GM19043 (cell line): ENCODE measurements around the gene SLFN13.
"Not testable (repeated sequence)": the region's sequence is repeated elsewhere in the genome, so short reads cannot be mapped to it uniquely, and the experiment has no call there.

Experiments
- ATAC-seq: cut with Tn5 transposase; IDR thresholded peaks from one replicate; pipeline ENCODE4 v1.9.1; 2021; ENCODE audit warnings: low read depth; ENCODE audit not compliant: unreplicated experiment

Gene SLFN13

GRCh38 chr17:35433075-35433894 is 15.3 kb downstream of the SLFN13 start:
- peak; percentile 34 for ATAC-seq

GRCh38 chr17:35432176-35433074 is 16.1 kb downstream of the SLFN13 start, which contains the start of gene SLFN12:
SLFN12 (minus strand) TSS chr17:35432500; CDS start chr17:35423028, 9,472 bp downstream.
- ATAC-seq = peak; percentile 79

GRCh38 chr17:35429702-35430101 is 18.9 kb downstream of the SLFN13 start:
- ATAC-seq = no peak

DNA sequence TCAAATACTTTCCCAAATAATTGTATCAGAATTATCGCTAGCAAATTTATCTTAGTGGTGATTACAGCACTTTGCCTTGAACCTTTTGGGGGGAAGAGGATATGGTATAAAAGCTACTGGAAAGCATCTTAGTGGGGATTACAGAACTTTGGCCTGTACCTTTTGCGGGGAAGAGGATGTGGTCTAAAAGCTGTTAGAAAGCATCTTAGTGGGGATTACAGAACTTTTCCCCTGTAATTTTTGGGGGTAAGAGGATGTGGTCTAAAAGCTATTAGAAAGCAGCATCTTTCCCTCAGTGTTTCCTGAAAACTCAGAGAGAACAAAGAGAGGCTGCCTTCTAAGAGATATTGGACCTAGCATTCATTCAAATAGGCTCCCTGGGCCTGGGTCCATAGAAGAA is 20.3 kb downstream of the SLFN13 start:
- ATAC-seq = no peak

GRCh38 chr17:35423761-35424160 is 24.8 kb downstream of the SLFN13 start:
- no peak for ATAC-seq

DNA sequence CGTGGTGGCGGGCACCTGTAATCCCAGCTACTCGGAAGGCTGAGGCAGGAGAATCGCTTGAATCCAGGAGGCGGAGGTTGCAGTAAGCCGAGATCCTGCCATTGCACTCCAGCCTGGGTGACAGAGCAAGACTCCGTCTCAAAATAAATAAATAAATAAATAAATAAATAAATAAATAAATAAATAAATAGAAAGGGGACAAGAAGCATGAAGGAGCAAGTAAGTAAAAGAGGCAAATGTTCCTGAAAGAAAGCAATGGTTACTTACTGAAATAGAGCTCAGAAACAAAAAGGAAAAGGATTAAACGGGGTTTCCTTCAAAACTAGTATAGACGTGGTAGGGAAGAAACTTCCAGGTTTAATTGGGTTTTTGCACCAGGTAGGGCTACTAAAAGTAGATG is 27.5 kb downstream of the SLFN13 start:
- not testable (repeated sequence) for ATAC-seq

- no peak for ATAC-seq
Measured at GRCh38 chr17:35416659-35417058, 31.9 kb downstream of the SLFN13 start.

GRCh38 chr17:35414707-35415106 is 33.9 kb downstream of the SLFN13 start:
- ATAC-seq = not testable (repeated sequence)

DNA sequence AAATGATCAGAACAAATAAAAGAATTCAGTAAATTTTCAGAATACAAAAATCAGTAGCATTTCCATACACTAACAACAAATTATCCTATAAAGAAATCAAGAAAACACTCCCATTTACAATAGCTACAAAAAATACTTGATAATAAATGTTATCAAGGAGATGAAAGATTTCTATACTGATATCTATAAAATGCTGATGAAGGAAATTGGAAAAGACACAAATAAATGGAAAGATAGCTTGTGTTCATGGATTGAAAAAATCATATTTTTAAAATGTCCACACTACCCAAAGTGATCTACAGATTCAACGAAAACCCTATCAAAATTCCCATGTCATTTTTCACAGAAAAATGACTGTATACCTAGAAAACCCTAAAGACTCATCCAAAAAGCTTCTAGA is 34.3 kb downstream of the SLFN13 start:
- ATAC-seq = no peak

- no peak for ATAC-seq
Measured at GRCh38 chr17:35407531-35407930, 41.0 kb downstream of the SLFN13 start.

DNA sequence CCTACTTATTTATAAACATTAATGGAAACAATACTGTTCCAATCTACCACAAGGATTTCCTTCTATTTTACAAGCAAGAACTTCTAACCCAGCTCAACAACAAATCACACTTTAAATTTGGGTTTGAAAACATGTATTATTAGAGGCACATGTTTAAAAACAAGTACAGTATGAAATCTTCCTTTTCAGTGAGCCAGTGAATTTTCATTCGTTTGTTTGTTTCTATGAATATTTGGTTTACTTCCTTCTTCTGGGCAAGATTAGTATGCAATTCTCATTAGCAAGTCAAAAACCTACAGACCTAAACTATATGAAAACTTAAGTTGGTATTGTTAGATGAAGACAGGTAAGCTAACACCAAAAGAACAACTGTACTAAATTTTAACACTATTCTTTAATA is 42.0 kb downstream of the SLFN13 start:
- ATAC-seq = no peak

- ATAC-seq = no peak
Measured at GRCh38 chr17:35404360-35404759, 44.2 kb downstream of the SLFN13 start.

- not testable (repeated sequence) for ATAC-seq
Measured at GRCh38 chr17:35393783-35394182, 54.8 kb downstream of the SLFN13 start.

GRCh38 chr17:35390663-35391062 is 57.9 kb downstream of the SLFN13 start:
- no peak for ATAC-seq

GRCh38 chr17:35390156-35390555 is 58.4 kb downstream of the SLFN13 start:
- no peak for ATAC-seq

DNA sequence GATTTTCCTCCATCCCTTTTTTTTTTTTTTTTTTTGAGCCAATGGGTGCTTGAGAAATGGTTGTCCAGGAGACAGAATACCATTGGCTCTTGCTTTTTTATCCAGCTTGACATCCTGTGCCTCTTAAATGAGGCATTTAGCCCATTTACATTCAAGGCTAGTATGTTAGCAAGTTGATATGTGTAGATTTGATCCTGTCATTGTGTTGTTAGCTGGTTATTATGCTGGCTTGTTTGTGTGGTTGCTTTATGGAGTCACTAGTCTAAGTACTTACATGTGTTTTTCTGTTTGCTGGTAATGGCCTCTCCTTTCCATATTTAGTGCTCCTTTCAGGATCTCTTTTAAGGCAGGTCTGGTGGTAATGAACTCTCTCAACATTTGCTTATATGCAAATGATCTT is 61.1 kb downstream of the SLFN13 start:
- no peak for ATAC-seq
